Measurements from ENCODE around the gene KLHL25. TPM values are rescaled to one million over a fixed set of nuclear protein-coding genes. Genes with fewer than 3 reads are reported as not detected.

The KLHL25 gene
- total RNA-seq, 4 donors from 2014 or later = 3.1 to 11.6 (median 8.1) TPM

GRCh38 chr15:85718271-85718971 is 76.3 kb downstream of the KLHL25 start:
- Histone ChIP-seq H3K4me1 (no peaks in the 10 kb centered on the region), H3K36me3 (peaks cover 22 to 100% (median 39%) of the 10 kb centered on the region in 3 donors), H3K9me3 (no peaks in the 10 kb centered on the region), H3K27me3 (no peaks in the 10 kb centered on the region), H3K4me3 (no peak overlapping the region), H3K27ac (no peak overlapping the region)
- 83 to 86% methylated on average over 12 of the region's 12 CpGs for WGBS, 2 donors
- intact Hi-C loops (cut with DNase I) = no loop called here
- no peak for DNase-seq
- no peak for TF ChIP-seq POLR2A (IDR thresholded peaks at IDR 0.05)
- TF ChIP-seq CTCF (IDR thresholded peaks at IDR 0.05) = no peak

- no peaks in the 10 kb centered on the region for H3K27me3 ChIP-seq
- no peak for DNase-seq
- H3K4me1 ChIP-seq = no peaks in the 10 kb centered on the region
- TF ChIP-seq POLR2A (IDR thresholded peaks at IDR 0.05) (no peak), CTCF (IDR thresholded peaks at IDR 0.05) (no peak)
- peaks cover 19 to 100% (median 35%) of the 10 kb centered on the region in 3 donors for H3K36me3 ChIP-seq
- H3K9me3 ChIP-seq = no peaks in the 10 kb centered on the region
- no peak overlapping the region for H3K4me3 ChIP-seq
- intact Hi-C loops (cut with DNase I) = no loop called here
- H3K27ac ChIP-seq = no peak overlapping the region
- WGBS, 2 donors = 81 to 88% methylated on average over 2 of the region's 2 CpGs
Measured at GRCh38 chr15:85717212-85717611, 77.5 kb downstream of the KLHL25 start.

- TF ChIP-seq POLR2A (IDR thresholded peaks at IDR 0.05) (no peak), CTCF (IDR thresholded peaks at IDR 0.05) (no peak)
- WGBS, 2 donors = 73 to 75% methylated on average over 3 of the region's 3 CpGs
- Histone ChIP-seq H3K4me3 (no peak overlapping the region), H3K9me3 (no peaks in the 10 kb centered on the region), H3K4me1 (no peaks in the 10 kb centered on the region), H3K27me3 (no peaks in the 10 kb centered on the region), H3K36me3 (peaks cover 19 to 100% (median 42%) of the 10 kb centered on the region in 3 donors), H3K27ac (no peak overlapping the region)
- no peak for DNase-seq
- intact Hi-C loops (cut with DNase I) = no loop called here
Measured at GRCh38 chr15:85716261-85716660, 78.5 kb downstream of the KLHL25 start.

GRCh38 chr15:85711580-85712192 is 83.0 kb downstream of the KLHL25 start:
- Histone ChIP-seq H3K27me3 (no peaks in the 10 kb centered on the region), H3K27ac (no peak overlapping the region), H3K9me3 (no peaks in the 10 kb centered on the region), H3K4me3 (no peak overlapping the region), H3K36me3 (peaks cover 4 to 86% (median 7%) of the 10 kb centered on the region in 3 donors), H3K4me1 (peaks cover 0 to 32% (median 14%) of the 10 kb centered on the region in 3 donors)
- no peak for DNase-seq
- intact Hi-C loops (cut with DNase I) = no loop called here
- TF ChIP-seq CTCF (IDR thresholded peaks at IDR 0.05) (no peak), POLR2A (IDR thresholded peaks at IDR 0.05) (no peak)
- WGBS, 2 donors = 76 to 84% methylated on average over 7 of the region's 7 CpGs

- Histone ChIP-seq H3K27ac (no peak overlapping the region), H3K4me1 (peaks cover 0 to 45% (median 25%) of the 10 kb centered on the region in 3 donors), H3K4me3 (no peak overlapping the region), H3K27me3 (no peaks in the 10 kb centered on the region), H3K9me3 (no peaks in the 10 kb centered on the region), H3K36me3 (peaks cover 4 to 85% (median 7%) of the 10 kb centered on the region in 3 donors)
- intact Hi-C loops (cut with DNase I) = no loop called here
- no peak for TF ChIP-seq POLR2A (IDR thresholded peaks at IDR 0.05)
- TF ChIP-seq CTCF (IDR thresholded peaks at IDR 0.05) = no peak
- 75 to 88% methylated on average over 7 of the region's 7 CpGs for WGBS, 2 donors
- no peak for DNase-seq
Measured at GRCh38 chr15:85710340-85710842, 84.3 kb downstream of the KLHL25 start.

All from esophagus squamous epithelium (tissue), 5 donors.